Measurements from ENCODE around the gene NDST1.

The NDST1 gene

GRCh38 chr5:150523472-150524350 is 15.8 kb downstream of the NDST1 start:
- DNase-seq (ENCODE audit: low read depth), result no peak

GRCh38 chr5:150525163-150525562 is 17.2 kb downstream of the NDST1 start:
- no peak for DNase-seq (ENCODE audit: low read depth)

DNA sequence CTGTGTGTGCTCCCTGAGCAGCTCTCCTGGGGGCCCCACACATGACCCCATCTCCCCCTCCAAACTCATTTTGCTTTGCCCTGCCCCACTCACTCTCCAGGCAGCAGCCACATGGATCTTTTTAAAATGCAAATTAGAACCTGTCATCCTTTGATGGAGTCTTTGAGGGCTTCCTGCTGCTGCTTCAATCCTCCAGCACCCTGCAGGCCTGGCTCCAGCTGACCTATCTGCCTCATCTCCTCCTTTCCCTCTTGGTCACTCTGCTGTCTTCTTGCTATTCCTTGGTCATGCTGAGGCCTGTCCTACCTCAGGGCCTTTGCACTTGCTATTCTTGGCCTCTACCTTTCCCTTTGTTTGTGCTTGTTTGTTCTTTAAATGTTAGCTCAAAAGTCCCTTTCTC is 17.9 kb downstream of the NDST1 start:
- no peak for DNase-seq (ENCODE audit: low read depth)

DNA sequence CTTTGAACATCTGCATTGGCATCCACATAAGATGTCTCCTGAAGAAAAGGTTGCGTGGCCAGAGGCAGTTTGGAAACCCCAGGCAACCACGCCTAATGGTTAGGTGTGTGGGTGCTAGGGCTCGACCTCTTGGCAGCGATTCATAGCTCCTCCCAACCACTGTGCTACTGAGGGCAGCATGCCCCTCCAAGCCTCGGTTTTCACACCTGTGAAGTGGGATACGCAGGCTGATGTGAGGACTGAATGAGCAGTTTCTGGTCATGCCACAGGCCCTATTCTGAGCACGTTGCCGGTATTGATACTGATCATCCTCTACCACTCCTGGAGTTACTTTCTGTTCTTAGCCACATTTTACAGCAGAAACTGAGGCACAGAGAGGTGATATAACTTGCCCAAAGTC is 19.1 kb downstream of the NDST1 start:
- no peak for DNase-seq (ENCODE audit: low read depth)

- no peak for DNase-seq (ENCODE audit: low read depth)
These were observed 19.9 kb downstream of the NDST1 start for GRCh38 chr5:150527808-150528207.

GRCh38 chr5:150528924-150529546 is 21.1 kb downstream of the NDST1 start:
- no peak for DNase-seq (ENCODE audit: low read depth)

DNA sequence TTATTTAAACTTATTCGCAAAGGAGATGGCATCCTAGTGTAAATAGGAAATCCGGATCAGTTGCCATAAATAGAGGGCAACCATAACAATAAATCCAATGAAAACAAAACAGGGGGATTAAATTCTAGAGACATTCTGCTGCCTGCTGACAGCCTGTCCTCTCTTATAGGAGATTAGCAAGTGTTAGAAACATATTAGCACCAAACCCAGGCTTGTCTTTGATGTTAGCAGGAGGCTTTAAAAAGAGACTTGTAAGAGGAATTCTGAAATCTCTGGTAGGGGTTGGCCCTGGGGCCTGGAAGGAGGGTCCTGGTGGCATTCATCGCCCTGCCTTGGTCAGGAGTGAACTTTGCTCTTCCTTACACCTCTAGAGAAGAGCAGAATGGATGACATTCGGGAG is 21.6 kb downstream of the NDST1 start:
- no peak for DNase-seq (ENCODE audit: low read depth)

GRCh38 chr5:150530423-150530822 is 22.5 kb downstream of the NDST1 start:
- no peak for DNase-seq (ENCODE audit: low read depth)

- no peak for DNase-seq (ENCODE audit: low read depth)
These were observed 23.1 kb downstream of the NDST1 start for GRCh38 chr5:150530951-150531588.

GRCh38 chr5:150531686-150532085 is 23.8 kb downstream of the NDST1 start:
- DNase-seq (ENCODE audit: low read depth), result no peak

- no peak for DNase-seq (ENCODE audit: low read depth)
These were observed 24.2 kb downstream of the NDST1 start for GRCh38 chr5:150532151-150532550.

- no peak for DNase-seq (ENCODE audit: low read depth)
These were observed 25.1 kb downstream of the NDST1 start for GRCh38 chr5:150532996-150533395.

- no peak for DNase-seq (ENCODE audit: low read depth)
These were observed 26.9 kb downstream of the NDST1 start for GRCh38 chr5:150534811-150535210.

DNA sequence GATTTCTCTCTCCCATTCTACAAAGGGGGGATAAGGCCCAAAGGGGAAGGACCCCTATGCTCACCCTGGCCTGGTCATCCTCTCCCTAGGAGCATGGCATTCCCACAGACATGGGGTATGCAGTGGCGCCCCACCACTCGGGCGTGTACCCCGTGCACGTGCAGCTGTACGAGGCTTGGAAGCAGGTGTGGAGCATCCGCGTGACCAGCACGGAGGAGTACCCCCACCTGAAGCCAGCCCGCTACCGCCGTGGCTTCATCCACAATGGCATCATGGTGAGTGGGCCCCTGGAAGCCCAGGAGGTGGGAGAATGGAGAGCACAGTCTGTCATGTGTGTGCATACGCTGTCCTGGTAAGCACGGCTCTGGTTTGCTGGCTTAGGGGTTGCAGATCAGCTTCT is 27.7 kb downstream of the NDST1 start:
- no peak for DNase-seq (ENCODE audit: low read depth)

GRCh38 chr5:150538007-150538917 is 30.3 kb downstream of the NDST1 start:
- DNase-seq (ENCODE audit: low read depth), result no peak

GRCh38 chr5:150539206-150539605 is 31.3 kb downstream of the NDST1 start:
- no peak for DNase-seq (ENCODE audit: low read depth)

- no peak for DNase-seq (ENCODE audit: low read depth)
These were observed 32.1 kb downstream of the NDST1 start for GRCh38 chr5:150540042-150540441.

DNA sequence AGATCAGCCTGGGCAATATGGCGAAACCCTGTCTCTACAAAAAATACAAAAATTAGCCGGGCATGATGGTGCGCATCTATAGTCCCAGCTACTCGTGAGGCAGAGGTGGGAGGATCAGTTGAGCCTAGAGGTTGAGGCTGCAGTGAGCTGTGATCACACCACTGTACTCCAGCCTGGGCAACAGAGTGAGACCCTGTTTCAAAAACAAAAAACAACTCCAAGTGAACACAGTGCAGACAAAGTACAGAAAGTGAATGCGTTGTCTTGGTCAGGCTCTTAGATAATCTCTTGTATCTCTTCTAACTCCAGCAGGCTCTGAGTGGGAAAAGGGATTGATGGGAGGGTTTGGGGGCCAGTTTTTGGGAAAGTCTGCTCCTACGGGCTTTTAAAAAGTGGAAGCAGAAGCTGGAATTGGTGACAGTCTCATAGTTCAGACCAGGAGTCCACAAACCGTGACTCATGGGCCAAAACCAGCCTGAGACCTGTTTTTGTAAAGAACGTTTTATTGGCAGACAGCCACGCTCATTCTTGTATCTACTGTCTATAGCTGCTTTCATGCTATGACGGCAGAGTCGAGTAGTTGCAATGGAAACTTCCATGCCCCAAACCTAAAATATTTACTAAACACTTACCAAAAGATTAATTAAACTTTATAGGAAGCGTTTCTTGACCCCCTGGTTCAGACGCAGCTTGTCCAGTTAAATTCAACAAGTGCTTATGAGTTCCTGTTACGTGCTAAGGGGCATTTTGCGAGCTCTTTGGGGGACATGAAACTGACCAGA is 32.9 kb downstream of the NDST1 start:
- DNase-seq (ENCODE audit: low read depth), result no peak

- DNase-seq (ENCODE audit: low read depth), result no peak
These were observed 33.4 kb downstream of the NDST1 start for GRCh38 chr5:150541397-150541675.

DNA sequence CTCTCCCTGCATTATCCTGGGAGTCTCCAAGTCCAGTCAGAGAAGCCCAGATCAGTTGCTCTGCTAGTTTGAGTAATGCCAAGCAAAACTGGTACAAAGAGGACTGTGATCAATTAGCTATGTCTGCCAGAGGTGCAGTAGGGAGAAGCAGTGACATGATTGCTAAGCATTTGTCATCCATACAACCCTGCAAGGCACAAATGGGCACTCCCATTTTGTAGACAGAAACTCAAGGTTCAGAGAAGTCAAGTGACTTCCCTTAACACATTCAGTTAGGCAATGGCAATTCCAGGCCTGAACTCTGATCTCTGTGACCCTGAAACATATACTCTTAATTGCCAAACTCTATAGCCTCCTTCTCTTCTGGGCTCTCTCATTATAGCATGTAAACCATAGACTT is 34.0 kb downstream of the NDST1 start:
- DNase-seq (ENCODE audit: low read depth), result no peak

DNA sequence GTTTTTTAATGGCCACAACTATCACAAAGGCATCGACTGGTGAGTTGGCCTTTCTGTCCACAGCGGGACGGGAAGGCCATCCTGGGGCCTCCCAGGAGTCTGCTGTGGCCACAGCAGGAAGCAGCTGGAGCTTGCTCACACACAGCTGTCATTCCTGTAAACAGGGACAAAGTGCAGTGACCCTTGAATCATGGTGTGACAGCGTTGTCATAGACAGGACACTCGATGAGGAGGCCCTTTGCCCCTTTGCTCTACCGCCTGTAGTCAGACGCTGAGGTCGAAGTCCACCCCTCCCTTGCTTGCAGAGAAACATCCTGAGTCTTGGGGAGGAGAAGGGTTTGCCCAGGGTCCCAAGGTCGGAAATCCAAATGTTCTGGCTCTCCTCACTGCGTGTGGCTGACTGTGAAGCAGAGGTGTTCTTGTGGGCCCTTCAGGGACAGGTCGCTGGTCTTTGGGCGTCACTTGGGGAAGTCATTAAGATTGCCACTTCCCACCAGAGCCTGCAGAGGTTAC is 35.1 kb downstream of the NDST1 start:
- DNase-seq (ENCODE audit: low read depth), result no peak
